GM18520 (cell line): ENCODE data around the gene FBXW5.

Experiments used
- ATAC-seq: cut with Tn5 transposase; IDR thresholded peaks from one replicate; pipeline ENCODE4 v1.9.1; 2021; ENCODE audit not compliant: unreplicated experiment

Gene FBXW5

DNA sequence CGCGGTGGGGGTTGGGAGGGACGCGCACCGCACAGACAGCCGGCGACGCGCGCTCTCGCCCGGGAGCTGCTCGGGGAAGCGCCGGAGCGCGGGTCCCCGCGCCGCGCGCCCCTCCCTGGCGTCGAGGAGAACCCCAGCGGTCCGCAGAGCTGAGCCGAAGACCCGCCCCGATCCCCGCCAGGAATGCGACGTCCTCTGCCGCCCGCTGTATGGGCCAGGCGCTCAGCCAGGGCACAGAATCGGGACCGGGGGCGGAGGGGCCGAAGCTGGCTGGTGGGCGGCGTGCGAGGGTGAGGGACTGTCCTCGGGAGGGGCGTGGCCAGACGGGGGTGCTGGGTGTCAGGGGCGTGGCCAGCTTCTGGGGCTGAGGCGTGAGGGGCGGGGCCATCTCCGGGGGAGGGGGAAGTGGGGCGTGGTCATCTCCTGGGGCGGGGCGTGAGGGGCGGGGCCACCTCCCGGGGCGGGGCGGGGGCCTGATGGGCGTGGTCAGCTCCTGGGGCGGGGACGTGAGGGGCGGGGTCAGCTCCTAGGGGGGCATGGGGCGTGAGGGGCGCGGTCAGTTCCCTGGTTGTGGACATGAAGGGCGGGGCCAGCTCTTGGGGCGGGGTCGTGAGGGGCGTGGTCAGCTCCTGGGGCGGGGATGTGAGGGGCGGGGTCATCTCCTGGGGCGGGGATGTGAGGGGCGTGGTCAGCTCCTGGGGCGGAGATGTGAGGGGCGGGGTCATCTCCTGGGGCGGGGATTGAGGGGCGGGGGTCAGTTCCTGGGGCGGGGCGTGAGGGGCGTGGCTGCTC, 33.7 kb upstream of the FBXW5 start:
- ATAC-seq = no peak

- ATAC-seq = no peak
These were observed 33.1 kb upstream of the FBXW5 start for GRCh38 chr9:136977649-136978072.

GRCh38 chr9:136977223-136977622, 32.7 kb upstream of the FBXW5 start, which contains the start of gene PTGDS:
Gene PTGDS (plus strand): TSS chr9:136977504. CDS start chr9:136977579, 75 bp downstream.
- no peak for ATAC-seq

DNA sequence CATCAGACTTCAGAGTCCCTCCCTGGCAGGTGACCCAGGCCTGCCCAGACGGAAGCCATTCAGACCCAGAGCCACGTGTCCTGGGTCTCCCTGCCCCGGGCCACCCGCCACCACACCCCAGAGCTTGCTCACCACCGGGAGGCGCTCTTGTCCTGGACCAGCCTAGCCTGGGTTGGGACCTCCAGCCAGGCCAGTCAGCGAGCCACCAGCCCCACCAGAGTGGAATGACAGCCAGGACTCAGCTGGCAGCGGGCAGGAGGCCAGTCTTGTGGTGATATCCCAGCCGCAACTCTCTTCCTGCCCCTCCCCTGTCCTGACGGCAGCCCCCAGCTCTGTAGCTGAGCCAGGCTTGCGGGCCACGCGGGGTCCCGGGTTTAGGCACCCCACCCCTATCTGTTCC, 31.1 kb upstream of the FBXW5 start:
- no peak for ATAC-seq

DNA sequence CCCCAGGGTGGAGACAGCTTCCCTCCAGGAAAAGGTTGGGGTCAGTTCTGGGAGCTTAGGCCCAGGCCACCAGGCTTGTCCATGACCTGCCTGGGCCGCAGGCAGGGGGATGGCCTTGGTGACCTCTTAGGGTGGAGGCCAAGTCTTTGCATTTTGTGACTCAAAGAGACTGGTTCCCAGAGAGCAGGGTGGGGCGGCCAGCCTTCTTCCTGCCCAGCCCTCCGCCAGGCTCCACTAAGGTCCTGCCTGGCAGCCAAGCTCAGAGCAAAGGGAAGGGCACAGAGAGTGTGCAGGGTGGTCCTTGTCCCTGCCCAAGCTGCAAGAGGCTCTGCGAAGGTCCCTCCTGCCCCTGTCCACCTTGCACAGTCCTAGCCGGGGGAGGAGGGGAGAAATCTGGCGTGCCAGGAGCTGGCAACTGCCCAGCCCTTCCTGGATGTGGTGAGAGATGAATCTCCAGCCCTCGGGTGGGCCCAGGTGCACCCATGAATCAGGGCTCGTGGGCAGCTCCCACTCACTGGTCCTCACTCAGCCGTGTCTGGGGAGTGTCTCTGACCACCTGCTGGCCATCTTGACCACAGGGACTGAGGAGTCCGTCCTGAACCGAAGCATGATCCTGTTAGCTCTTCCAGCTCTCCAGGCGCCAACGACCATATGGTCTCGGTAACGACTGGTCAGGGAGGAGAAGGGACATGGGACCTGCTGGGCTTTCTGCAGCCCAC, 30.4 kb upstream of the FBXW5 start:
- ATAC-seq = no peak

DNA sequence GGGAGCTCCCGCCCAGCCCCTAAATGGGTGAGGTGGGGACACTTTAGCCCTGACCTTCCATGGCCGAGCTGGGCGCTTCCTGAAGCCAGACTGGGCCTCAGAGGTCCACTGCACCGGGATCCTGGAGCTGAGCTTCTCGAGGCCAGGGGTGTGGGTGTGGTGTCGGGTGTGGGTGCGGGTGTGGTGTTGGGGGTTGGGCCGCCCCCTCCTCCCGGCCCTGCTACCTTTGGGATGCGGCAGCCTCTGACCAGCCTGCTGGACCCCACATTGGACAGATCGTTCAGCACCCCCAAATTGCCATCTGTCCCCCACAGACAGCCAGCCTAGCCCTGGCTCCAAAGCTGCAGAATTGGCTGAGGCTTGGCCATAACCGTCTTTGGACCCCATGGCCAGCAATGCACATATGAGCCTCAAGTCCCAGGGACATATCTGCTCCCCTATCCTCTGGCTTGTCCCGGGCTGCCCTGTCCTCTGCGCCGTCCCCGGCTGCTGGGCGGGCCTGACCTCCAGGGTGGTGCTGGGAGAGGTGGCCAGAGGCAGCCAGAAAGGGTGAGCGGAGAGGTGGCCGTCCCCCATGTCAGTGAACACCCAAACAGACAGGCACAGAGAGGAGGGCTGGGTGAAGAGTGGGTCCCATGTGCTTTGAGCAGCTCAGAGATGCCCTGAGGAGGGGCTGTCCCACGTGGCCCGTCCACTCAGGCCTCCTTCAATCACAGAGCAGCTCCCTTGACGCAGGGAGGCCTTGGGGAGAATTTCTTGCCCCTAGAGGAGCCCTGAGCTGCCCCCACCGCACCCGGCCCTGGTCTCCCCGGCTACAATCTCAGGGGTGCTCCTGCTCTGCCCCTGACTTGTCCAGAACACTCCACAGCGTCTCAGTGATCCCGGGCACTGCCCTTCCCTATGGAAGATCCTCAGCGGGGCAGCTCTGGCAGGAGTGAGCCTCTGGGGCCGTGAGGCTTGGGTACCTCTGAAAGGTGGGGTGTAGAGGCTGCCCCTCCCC, 29.4 kb upstream of the FBXW5 start:
- no peak for ATAC-seq

DNA sequence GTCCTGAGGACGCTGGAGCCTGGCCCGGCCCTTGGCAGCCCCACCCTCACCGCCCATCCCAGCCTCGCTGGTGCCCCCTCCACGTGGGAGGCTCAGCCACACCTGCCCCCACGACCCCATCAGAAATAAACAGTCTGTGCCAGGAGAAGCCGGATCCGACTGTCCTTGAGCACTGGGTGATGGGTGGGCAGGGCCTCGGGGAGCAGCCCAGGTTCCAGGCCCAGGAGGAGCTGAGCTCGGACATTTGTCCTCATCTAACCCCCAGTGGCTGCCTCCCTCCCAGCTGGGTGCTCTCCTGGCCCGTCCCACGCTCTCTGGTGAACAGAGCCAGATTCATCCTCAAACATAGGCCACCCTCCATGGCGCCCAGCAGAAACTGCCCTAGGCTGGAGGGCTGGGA, 28.2 kb upstream of the FBXW5 start:
- ATAC-seq = no peak

DNA sequence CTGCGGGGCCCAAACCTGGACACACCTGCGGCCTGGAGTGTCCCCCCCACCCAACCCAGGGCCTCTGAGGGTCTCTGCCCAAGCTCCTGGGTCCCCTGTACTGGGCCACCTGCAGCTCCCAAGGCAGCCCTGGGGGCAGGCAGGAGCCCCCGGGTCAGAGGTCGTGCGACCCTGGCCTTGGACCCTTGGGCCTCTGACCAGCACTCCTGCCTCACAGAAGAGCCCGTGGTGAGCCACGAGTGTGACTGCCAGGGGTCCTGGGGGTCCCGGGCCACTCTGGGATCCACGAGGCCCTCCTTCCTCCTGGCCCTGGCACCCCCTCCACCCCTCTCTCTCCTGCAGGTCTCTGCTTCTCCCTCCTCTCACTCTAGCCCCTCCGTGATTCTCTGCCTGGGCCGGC, 27.8 kb upstream of the FBXW5 start:
- no peak for ATAC-seq

DNA sequence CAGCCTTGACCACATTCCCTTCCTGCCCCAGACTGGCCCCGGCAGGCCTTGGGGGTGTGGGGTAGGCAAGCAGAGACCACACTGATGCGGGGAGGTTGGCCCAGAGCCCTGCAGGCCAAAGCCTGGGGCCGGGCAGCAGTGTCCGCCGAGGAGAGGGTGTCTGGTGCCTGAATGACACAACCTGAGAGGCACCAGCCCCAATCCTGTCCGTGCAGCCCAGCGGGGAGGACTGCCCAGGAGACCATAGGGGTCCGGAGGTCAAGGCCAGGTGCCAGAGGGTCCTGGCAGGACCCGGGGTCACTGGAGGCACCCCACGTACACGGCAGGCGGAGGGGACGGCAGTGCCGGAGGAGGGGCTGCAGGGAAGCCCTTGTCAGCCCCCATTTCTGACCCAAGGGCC, 27.2 kb upstream of the FBXW5 start:
- ATAC-seq = no peak

GRCh38 chr9:136970361-136970760, 25.8 kb upstream of the FBXW5 start:
- no peak for ATAC-seq

GRCh38 chr9:136969774-136970173, 25.2 kb upstream of the FBXW5 start:
- ATAC-seq = no peak

DNA sequence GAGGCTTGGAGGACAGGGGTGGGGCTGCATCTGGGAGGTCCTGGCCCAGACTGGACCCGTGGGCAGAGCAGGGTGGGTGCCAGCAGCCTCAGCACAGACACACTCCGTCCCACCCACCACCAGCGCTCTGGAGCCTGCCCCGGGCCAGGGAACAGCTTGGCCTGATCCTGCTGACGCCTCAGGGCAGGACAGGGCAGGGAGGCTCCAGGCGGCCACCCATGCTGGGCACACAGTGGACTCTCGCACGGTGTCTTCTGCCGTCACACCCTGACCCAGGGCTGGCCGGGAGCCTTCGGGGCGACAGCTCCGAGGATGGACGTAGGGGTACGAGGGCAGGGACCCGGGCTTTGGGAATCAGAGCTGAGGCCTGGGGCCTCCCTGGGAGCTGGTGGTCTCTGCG, 24.6 kb upstream of the FBXW5 start:
- no peak for ATAC-seq

- no peak for ATAC-seq
These were observed 24.0 kb upstream of the FBXW5 start for GRCh38 chr9:136968333-136969127.

DNA sequence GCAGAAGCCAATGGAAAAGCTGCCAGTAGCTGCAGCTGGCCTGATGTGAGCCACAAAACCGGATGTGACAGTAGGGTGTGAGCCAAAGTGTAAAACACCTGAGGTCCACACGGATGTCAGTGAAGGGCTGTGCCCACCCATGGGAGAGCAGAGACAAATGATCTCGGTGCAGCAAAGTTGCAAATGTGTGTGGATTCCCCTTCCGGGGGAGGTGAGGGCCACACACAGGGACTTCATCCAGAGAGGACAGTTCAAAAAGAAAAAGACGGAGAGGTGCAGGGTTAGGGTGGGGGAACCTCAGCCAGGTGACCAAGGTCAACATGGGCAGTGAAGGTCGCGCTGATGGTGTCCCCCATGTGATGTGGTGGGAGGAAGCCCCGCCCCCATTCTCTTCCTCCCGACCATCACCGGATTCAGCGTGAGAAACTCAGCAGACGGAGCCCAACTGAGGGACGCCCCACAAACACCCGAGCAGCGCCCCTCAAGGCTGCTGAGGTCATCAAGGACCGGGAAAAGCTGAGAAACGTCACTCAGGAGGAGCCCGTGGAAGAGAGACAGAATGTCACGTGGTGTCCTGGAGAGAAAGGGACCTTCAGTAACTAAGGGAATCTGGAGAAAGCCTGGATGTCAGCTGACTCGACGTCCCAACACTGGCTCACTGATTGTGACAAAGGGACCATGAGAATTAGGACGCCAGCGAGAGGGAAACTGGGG, 21.4 kb upstream of the FBXW5 start:
- ATAC-seq = no peak

- no peak for ATAC-seq
These were observed 20.4 kb upstream of the FBXW5 start for GRCh38 chr9:136964833-136965422.

DNA sequence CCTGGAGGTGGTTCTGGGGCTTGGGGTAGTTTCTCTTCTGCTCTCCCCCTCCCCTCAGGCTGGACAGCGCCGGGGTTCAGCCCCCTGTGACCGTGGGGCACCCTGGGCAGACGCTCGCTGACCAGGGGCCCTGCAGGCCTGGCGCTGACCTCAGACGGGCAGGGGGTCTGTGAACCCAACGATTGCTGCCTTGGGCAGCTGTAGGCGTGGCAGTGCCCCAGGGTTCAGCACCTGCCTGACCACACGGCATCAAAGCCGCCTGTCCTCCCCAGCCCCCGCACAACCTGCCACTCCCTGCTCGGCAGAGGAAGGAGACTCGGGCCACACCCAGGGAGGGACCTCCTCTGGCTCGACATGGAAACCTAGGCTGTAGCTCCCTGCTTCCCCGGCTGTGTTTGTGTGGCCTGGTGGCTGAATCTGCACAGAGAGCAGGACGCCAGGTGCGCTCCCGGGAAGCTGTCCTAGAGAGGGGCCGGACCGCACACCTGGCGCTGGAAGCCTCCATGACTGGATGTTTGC, 19.7 kb upstream of the FBXW5 start:
- ATAC-seq = no peak

DNA sequence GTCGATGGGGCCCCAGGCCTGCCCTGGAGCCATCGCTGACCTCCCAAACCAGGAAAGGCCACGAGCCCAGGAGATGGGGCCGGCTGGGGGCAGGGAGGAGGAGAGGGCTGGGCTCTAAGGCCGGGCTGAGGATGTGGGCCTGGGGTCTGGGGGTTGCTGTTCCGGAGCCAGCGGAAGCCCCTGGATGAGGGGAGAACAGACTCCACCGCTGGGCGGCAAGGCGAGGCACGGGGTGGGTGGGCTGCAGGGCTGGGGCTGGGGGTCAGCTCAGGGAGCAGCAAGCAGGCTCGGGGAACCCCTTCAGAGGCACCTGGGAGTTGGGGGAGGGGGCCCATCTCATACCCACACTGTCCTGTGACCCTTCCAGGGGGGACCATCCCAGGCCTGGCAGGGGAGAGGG, 19.2 kb upstream of the FBXW5 start:
- no peak for ATAC-seq

- no peak for ATAC-seq
These were observed 18.8 kb upstream of the FBXW5 start for GRCh38 chr9:136963341-136963740.

DNA sequence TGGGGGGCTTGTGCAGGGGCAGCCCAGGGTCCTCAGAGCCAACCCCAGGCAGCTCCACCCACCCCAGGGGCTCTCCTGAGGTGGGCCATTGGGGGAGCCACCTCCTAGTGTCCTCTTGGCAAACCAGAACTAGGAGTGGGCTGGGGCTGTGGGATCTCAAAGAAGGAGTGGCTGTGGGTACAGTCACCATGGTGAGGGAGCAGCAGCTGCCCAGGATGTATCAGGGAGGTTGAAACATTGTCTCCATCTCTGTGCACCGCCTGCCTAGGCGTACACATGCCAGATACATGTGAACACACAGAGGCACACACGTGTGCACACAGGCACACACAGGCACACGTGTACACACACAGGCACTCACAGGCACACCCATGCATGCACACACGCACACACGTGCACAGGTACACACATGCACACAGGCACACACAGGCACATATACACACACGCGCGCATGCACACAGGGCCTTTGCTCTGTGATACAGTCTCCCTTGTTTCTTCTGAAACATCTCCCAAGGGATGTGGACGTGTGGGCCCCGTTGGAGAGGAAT, 18.2 kb upstream of the FBXW5 start:
- ATAC-seq = no peak
